ENCODE results near the gene CLIC3.

The CLIC3 gene

DNA sequence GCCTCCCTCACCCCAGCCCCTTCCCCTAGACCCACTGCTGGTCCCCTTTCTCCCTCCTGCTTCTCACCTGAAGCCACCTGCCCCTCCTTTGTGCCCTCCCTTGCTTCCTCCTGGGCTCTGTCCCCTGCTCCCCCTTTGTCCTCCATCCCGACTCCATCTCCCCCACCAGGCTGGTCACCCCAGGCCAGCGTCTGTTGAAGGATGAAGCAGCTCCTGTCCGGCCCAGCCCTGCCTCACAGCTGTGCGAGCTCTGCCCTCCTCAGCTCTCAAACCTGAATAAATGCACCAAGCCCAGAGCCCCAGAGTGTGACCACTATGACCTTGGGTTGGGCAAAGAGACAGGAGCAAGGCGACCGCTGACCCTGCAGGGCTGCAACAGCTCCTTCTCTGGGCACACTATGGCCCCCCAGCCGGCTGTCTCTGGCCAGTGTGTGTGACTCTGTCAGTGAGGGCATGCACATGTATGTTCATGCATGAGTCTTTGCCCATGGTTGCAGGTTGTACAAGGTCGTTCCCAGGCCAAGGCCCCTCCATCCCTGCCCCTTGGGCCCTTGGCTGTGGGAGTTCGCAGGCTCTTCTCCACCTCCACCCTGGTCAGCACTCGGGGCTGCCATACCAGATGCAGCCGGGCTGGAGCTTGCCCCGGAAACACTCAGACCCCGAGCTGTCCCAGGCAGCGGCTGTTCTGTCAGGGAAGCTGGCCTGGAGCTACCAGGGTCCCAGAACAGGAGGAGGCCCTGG is 41.0 kb downstream of the CLIC3 start:
- DNase-seq (ENCODE audit: insufficient read length, low spot score) (no peak), FAIRE-seq (no peak)

DNA sequence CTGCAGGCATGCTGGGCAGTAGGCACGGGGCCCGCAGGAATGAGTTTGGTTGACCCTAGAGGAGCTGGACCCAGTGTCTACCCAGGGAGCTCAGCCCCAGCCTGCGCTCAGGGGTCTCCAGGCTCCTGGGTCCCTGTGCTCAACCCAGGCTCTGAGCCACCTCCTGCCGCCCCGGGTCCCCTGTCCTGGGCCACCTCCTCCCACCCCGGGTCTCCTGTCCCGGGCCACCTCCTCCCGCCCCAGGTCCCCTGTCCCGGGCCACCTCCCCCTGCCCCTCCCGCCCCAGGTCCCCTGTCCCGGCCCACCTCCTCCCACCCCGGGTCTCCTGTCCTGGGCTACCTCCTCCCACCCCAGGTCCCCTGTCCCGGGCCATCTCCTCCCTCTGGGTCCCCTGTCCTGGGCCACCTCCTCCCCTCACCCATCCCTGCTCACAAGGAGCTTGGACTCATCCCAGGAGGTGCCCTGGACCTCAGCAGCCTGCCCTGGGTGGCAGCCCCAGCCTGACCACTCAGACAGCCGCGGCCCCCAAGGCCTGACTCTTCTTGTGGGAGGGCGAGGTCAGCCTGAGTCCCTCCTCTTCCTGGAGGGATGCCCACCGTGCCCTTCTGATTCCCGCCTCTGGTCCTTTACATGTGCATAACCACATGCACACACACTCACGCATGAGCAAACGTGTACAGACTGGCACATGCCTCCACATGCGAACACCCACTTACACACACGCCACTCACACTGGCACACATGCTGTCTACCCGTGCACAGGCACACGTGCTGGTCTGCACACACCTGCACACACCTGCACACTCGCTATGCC is 41.9 kb downstream of the CLIC3 start:
- FAIRE-seq (no peak), DNase-seq (ENCODE audit: insufficient read length, low spot score) (no peak)

DNA sequence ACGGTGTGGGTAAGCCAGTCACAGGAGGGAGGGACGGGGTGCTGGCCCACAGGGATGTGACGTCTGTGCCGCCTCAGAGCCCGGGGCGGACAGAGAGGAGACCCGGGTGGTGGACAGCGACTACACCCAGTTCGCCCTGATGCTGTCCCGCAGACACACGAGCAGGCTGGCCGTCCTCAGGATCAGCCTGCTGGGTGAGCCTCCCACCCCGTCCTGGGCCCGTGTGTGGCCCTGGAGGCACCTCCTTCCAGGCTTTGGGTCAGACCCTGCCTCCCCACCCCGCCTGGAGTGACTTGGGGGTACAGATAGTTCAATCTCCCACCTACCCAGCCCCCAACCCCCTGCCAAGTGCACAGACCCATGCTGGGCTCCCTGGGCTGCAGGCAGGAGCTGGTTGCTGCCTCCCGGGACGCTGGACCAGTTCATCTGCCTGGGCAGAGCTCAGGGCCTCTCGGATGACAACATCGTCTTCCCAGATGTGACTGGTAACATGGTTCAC is 42.5 kb downstream of the CLIC3 start:
- FAIRE-seq (no peak), DNase-seq (ENCODE audit: insufficient read length, low spot score) (no peak)

DNA sequence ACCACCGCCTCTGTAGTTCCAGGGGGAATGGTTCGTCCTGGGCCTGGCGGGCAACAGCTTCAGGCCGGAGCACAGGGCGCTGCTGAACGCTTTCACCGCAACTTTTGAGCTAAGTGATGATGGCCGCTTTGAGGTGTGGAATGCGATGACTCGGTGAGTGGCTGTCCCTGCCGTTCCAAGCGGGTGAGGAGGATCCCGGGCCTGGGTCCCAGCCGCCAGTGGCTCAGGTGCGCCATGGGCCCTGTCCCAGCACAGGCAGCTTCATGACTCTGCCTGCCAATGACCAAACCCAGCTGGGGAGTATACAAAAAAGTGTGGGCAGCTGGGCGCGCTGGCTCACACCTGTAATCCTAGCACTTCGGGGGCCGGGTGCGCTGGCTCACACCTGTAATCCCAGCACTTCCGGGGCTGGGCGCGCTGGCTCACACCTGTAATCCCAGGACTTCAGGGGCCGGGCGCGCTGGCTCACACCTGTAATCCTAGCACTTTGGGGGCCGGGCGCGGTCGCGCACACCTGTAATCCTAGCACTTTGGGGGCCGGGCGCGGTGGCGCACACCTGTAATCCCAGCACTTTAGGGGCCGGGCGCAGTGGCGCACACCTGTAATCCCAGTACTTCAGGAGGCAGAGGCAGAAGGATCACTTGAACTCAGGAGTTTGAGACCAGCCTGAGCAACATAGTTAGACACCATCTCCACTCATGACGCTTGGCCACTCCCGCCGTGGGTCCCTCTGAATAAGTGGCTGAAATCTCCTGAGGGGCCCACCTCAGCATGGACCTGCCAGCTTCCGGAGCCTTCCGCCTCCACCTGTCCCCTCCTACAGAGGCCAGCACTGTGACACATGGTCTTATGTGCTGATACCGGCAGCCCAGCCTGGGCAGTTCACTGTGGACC is 43.2 kb downstream of the CLIC3 start:
- DNase-seq (ENCODE audit: insufficient read length, low spot score): no peak
- FAIRE-seq: no peak

DNA sequence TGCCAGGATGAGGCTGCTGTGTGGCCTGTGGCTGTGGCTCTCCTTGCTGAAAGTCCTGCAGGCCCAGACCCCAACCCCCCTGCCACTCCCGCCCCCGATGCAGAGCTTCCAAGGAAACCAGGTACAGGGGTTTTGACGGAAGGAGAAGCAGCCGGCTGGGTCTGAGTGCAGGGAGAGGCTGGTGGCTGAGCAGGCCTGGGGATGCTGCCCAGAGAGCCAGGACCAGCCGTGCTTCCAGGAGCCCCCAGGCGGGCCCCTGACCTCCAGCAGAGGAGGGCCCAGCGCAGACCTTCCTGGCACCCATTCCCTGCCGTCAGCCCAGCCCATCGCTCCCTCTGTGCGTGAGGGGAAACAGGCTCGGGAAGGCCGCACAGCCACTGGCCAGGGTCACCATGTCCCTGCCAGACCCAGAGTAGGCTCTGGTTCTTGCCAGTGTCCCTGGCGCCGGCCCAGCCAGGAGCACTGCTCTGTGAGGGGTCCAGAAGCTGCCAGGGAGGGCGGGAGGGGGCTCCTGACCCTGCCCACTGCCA is 44.0 kb downstream of the CLIC3 start:
- no peak for DNase-seq (ENCODE audit: insufficient read length, low spot score)

DNA sequence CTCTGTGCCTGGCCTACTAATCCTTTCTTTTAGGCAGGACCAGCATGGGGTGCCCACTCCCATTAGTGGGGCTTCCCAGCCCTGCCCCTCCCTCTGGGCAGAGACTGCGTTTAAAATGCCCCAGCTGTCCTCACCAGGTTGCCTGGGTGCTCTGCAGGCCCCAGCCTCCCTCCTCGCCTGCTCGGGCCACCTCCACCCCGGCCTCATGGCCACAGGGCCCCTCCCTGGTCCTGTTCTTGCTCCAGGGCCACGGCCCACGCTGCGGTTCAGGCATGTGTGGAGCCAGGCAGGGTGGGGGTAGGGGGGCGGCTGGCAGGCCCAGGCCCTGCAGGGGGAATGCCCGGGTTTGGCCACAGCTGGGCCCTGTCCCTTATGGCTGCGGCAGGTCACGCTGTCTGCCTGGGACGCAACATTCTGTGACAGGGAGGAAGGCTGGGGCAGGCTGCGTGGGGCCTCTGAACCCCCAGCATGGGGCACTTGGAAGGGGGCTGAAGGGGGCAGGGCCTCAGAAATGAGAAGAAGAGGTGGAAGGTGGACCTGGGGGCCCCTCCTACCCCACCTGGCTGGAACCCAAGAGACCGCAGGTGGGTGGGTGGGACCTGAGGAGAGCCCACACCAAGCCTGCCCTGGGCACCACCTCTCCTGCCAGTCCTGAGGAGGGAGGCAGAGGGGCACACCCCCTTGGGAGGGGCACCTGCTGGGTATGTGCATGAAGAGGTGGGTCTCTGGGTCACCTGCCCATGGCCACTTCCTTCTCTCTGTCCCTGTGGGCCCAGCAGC is 44.6 kb downstream of the CLIC3 start, which contains the start of gene LCN12:
LCN12 (plus strand) TSS at position 733 of the 780 bp plus-strand sequence. CDS start 55 bp downstream, outside the sequence.
- no peak for DNase-seq (ENCODE audit: insufficient read length, low spot score)
- FAIRE-seq: no peak

More for the DNA sequence above, 44.0 kb downstream of the CLIC3 start:
- FAIRE-seq: no peak

- DNase-seq (ENCODE audit: insufficient read length, low spot score) (no peak), FAIRE-seq (no peak)
These were observed 45.6 kb downstream of the CLIC3 start for GRCh38 chr9:136950656-136951276.

GRCh38 chr9:136949817-136950655 is 46.3 kb downstream of the CLIC3 start:
- peak; percentile 81 for FAIRE-seq
- peak; percentile 98 for DNase-seq (ENCODE audit: insufficient read length, low spot score)

DNA sequence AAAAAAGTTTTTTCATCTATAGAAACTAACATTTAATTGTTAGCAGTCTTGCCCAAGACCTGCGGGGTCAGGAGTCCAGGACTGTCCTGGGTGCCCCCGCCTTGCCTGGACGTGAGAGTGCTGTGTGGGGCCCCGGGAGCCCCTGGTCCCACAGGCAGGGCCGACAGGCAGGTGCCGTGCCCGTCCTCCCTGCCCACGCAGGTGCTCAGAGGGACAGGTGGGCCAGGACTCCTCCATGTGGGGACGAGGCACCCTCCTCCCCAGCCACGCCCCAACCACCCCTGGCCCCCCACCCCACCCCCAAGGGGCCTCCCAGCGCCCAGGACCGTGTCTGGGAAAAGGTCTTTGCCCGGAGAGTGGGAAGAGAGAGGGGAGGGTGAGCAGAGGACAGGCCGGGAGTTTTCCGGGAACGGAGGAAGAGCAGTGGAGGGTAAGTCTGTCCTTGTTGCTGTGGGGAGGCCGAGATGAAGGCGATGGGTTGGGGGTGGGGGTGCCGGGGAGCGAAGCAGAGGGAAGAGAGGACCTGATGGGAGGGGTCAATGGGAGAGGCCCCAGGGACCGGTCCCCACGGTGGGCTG is 47.0 kb downstream of the CLIC3 start:
- DNase-seq (ENCODE audit: insufficient read length, low spot score): peak; percentile 11
- FAIRE-seq: no peak

- no peak for FAIRE-seq
- DNase-seq (ENCODE audit: insufficient read length, low spot score): peak; percentile 41
These were observed 48.3 kb downstream of the CLIC3 start for GRCh38 chr9:136947955-136948510.

GRCh38 chr9:136947028-136947891 is 49.1 kb downstream of the CLIC3 start:
- DNase-seq (ENCODE audit: insufficient read length, low spot score) (no peak), FAIRE-seq (no peak)

DNA sequence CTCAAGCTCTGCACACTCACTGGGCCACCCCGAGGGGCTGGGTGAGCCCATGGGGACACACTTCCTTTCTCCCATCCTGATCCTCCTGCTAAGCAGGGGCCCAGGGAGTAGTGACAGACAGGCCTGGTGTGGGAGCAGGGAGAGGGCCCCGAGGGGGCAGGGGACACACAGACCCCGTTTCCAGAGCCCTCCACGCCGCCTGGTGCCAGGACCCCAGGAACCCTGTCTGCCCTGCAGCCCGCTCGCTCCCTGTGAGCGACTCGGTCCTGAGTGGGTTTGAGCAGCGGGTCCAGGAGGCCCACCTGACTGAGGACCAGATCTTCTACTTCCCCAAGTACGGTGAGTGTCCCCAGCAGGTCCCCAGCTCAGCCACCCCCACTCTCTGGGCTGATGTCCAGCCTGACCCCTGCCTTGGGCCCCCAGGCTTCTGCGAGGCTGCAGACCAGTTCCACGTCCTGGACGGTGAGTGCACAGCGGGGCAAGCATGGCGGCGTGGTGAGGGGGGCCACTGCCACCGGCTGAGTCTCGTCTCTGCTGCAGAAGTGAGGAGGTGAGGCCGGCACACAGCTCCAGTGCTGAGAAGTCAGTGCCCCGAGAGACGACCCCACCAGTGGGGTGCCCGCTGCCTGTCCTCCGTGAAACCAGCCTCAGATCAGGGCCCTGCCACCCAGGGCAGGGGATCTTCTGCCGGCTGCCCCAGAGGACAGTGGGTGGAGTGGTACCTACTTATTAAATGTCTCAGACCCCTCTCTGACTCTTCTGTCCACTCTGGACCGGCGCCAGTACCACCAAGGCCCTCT is 49.9 kb downstream of the CLIC3 start:
- FAIRE-seq (no peak), DNase-seq (ENCODE audit: insufficient read length, low spot score) (no peak)

DNA sequence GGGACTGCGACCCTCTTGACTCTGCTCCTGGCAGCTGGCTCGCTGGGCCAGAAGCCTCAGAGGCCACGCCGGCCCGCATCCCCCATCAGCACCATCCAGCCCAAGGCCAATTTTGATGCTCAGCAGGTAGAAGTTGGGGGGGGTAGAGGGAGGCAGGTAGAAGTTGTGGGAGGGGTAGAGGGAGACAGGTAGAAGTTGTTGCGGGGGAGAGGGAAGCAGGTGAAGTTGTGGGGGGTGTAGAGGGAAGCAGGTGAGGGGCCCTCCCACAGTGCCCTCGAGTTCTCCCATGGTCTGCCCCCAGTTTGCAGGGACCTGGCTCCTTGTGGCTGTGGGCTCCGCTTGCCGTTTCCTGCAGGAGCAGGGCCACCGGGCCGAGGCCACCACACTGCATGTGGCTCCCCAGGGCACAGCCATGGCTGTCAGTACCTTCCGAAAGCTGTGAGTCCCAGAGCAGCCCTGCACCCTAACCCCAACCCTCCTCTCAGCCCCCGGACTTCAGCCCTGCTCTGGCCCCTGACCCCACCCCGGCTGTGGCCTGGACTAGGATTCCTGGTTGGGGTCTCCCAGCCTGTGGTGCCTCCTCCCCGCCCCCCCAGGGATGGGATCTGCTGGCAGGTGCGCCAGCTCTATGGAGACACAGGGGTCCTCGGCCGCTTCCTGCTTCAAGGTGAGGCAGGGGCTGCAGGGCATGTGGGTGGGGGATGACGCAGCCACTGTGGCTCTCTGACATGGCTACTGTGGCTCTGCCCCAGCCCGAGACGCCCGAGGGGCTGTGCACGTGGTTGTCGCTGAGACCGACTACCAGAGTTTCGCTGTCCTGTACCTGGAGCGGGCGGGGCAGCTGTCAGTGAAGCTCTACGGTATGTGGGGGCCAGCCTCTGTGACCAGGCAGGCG is 50.8 kb downstream of the CLIC3 start:
- no peak for DNase-seq (ENCODE audit: insufficient read length, low spot score)
- no peak for FAIRE-seq

All from HTR-8/SVneo (cell line).